PC-3 (cell line): Measurements from ENCODE around the gene CTNNA3. TPM values are rescaled to one million over a fixed set of nuclear protein-coding genes. Genes with fewer than 3 reads are reported as not detected.

ENCODE experiments used
- ATAC-seq: fragments of 200-7000 bp; cut with Tn5 transposase; 2 replicates; pipeline ENCODE4 v1.9.1; 2020; ENCODE audit warnings: mild to moderate bottlenecking, moderate library complexity
- BruUV-seq: library from RNA; stranded (reverse); fragments of 400-500 nt; replicated peaks from 2 replicates; lab custom pipeline; 2021; lab: Mats Ljungman, UMichigan
- CTCF ChIA-PET: fragments of 300-600 bp; sonication (Branson Sonifier 250); formaldehyde crosslinking; loops from one replicate; lab custom pipeline; 2022; ENCODE audit warnings: antibody characterized with exemption; lab: Charles Lee
- POLR2A ChIA-PET: fragments of 300-600 bp; sonication (Branson Sonifier 250); formaldehyde crosslinking; loops from one replicate; lab custom pipeline; 2022; ENCODE audit warnings: antibody characterized with exemption; ENCODE audit not compliant: unreplicated experiment; lab: Charles Lee
- DNase-seq: peaks from one replicate; pipeline ENCODE4 v3.0.0-alpha.2; 2015
- H2AFZ ChIP-seq: fragments of 300-600 bp; sonication (generic); 2 replicates; pipeline ENCODE4 v1.6.0; 2016; ENCODE audit warnings: antibody characterized with exemption, low read length
- H3F3A ChIP-seq: fragments of 300-600 bp; sonication (generic); one replicate; pipeline ENCODE4 v1.6.0; 2017; ENCODE audit warnings: antibody characterized with exemption, low read length, control low read depth, mild to moderate bottlenecking; ENCODE audit not compliant: unreplicated experiment
- H3K27ac ChIP-seq: fragments of 300-600 bp; sonication (generic); 2 replicates; pipeline ENCODE4 v1.5.1; 2016; ENCODE audit warnings: mild to moderate bottlenecking, low read length
- H3K27me3 ChIP-seq: fragments of 300-600 bp; sonication (generic); 2 replicates; pipeline ENCODE4 v1.6.1; 2016; ENCODE audit warnings: low read length, mixed read lengths
- H3K36me3 ChIP-seq: fragments of 300-600 bp; sonication (generic); 2 replicates; pipeline ENCODE4 v1.6.1; 2016; ENCODE audit warnings: low read depth, mixed run types, low read length, mixed read lengths
- H3K4me1 ChIP-seq: fragments of 300-600 bp; sonication (generic); 2 replicates; pipeline ENCODE4 v1.5.1; 2016; ENCODE audit warnings: low read length; ENCODE audit not compliant: insufficient read depth
- H3K4me2 ChIP-seq: fragments of 300-600 bp; sonication (generic); 2 replicates; pipeline ENCODE4 v1.6.0; 2016; ENCODE audit warnings: low read length
- H3K4me3 ChIP-seq: fragments of 300-600 bp; sonication (generic); 2 replicates; pipeline ENCODE4 v1.5.1; 2016; ENCODE audit warnings: mild to moderate bottlenecking, low read length, mixed read lengths
- H3K79me2 ChIP-seq: fragments of 300-600 bp; sonication (generic); 2 replicates; pipeline ENCODE4 v1.6.1; 2017; ENCODE audit warnings: low read length, mixed read lengths
- H3K9ac ChIP-seq: fragments of 300-600 bp; sonication (generic); 2 replicates; pipeline ENCODE4 v1.6.0; 2016; ENCODE audit warnings: mild to moderate bottlenecking, low read length
- H3K9me2 ChIP-seq: fragments of 300-600 bp; sonication (generic); replicated peaks from 2 replicates; pipeline ENCODE4 v1.6.1; 2016; ENCODE audit warnings: mixed run types, low read length, mixed read lengths
- H3K9me3 ChIP-seq: fragments of 300-600 bp; sonication (generic); 2 replicates; pipeline ENCODE4 v1.6.1; 2016; ENCODE audit warnings: low read length, mixed read lengths
- H4K20me1 ChIP-seq: fragments of 300-600 bp; sonication (generic); 2 replicates; pipeline ENCODE4 v1.6.1; 2016; ENCODE audit warnings: low read length, mixed read lengths
- EZH2 ChIP-seq: fragments of 300-600 bp; sonication (generic); IDR thresholded peaks from one replicate; pipeline ENCODE4 v1.6.1; 2017; ENCODE audit warnings: antibody characterized with exemption, mild to moderate bottlenecking, low read length; ENCODE audit not compliant: unreplicated experiment
- EZH2phosphoT487 ChIP-seq: fragments of 300-600 bp; sonication (generic); IDR thresholded peaks from 2 replicates; pipeline ENCODE4 v1.6.1; 2018; ENCODE audit warnings: mild to moderate bottlenecking, antibody characterized with exemption, low read length, borderline replicate concordance
- intact Hi-C: fragments of 100-400 bp; cut with micrococcal nuclease; formaldehyde crosslinking; loops from 2 replicates; pipeline ENCODE4 v1.9.0; 2023
- total RNA-seq: library from RNA; depleted of rRNA; stranded (reverse); fragments of >200 nt; gene quantifications from 2 replicates; pipeline ENCODE4 v1.2.3, GENCODE V29; 2014
- TF ChIP-seq, protein P1 (sequence below): fragments of 300-600 bp; sonication (generic); conservative IDR thresholded peaks from 2 replicates; pipeline ENCODE4 v1.5.1; 2017; ENCODE audit warnings: antibody characterized with exemption, low read depth, mild to moderate bottlenecking, low read length

CTNNA3 gene
- total RNA-seq, 1 experiment from 2014 or later = 1.9 TPM

DNA sequence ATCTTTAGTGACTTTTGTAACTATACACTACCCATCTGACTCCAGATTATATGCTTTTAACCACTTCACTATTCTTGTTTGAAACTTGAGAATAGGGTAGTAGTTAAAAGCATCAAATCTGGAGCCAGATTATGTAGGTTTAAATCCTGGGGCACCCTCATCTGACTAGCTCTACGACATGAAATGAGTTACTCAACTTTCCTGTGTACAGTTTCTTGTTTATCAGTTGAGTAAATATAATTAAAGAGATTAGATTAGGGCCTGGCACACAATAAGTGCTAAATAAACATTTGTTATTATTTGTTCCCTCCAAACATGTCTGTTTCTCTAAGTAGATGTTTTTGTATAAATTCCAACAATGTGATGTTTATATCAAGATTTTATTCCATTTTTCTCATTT lies 1255.4 kb downstream of the CTNNA3 start:
- ChIA-PET CTCF (no interaction called here), POLR2A (no interaction called here)
- intact Hi-C loops = no loop called here
- DNase-seq (no peak), ATAC-seq (no peak)
- no peak overlapping the region for H3K9ac ChIP-seq
- H3K4me2 ChIP-seq = no peak overlapping the region
- no peaks in the 10 kb centered on the region for H3K9me3 ChIP-seq
- BruUV-seq = no TSS peak
- no peaks in the 10 kb centered on the region for H3K4me1 ChIP-seq
- H3K27me3 ChIP-seq = no peaks in the 10 kb centered on the region
- H2AFZ ChIP-seq = 0 out of 2 replicates have a peak overlapping the region, but pooled peaks have one; percentile 0
- no peaks in the 10 kb centered on the region for H3K79me2 ChIP-seq
- no peak overlapping the region for H3K27ac ChIP-seq
- no peak overlapping the region for H3K4me3 ChIP-seq
- H3K36me3 ChIP-seq = no peaks in the 10 kb centered on the region
- no peaks in the 10 kb centered on the region for H4K20me1 ChIP-seq
- TF ChIP-seq, protein P1, sequence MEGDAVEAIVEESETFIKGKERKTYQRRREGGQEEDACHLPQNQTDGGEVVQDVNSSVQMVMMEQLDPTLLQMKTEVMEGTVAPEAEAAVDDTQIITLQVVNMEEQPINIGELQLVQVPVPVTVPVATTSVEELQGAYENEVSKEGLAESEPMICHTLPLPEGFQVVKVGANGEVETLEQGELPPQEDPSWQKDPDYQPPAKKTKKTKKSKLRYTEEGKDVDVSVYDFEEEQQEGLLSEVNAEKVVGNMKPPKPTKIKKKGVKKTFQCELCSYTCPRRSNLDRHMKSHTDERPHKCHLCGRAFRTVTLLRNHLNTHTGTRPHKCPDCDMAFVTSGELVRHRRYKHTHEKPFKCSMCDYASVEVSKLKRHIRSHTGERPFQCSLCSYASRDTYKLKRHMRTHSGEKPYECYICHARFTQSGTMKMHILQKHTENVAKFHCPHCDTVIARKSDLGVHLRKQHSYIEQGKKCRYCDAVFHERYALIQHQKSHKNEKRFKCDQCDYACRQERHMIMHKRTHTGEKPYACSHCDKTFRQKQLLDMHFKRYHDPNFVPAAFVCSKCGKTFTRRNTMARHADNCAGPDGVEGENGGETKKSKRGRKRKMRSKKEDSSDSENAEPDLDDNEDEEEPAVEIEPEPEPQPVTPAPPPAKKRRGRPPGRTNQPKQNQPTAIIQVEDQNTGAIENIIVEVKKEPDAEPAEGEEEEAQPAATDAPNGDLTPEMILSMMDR = no peak
- TF ChIP-seq EZH2 = no peak
- no peaks in the 10 kb centered on the region for H3F3A ChIP-seq
- H3K9me2 ChIP-seq = no peaks in the 10 kb centered on the region

DNA sequence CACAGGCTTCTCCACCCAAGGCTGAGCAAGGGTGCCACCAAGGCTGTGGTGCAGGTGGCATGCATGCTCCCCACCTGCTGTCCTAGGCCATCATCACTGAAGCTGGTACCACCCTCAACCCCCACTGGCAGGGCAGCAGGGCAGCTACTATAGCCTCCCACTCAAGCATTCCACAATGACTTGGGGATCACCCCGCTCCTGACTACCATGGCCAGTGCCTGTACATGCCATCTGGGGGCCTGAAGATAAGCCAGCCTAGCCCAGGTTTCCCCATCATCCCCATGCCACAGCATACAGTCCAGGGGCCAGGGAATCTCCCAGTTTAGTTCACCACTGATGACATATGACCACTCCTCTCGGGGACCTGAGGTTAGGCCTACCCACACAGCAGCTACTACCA lies 1281.1 kb downstream of the CTNNA3 start:
- no TSS peak for BruUV-seq

DNA sequence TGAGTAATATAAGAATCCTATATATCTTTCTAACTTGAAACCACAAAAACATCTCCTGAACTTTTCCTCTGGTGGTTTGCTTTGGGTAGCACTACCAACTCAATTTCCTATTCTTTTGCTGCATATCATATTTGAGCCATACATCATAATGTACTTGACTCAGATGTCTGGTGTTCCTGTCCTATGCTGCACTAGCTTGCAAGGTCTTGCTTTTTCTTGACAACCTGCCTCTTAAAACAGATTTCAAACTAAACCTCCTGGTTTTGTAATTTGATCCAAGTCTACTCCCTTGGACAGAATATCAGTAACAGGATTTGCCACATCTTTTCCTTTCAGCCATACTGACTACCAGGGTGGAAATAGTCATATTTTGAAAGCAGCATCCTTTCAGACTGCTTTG lies 1290.4 kb downstream of the CTNNA3 start:
- ATAC-seq (0 out of 2 replicates have a peak, but pooled peaks have one; percentile 27), DNase-seq (peak; percentile 41)
- ChIA-PET POLR2A (no interaction called here), CTCF (no interaction called here)
- no peak overlapping the region for H3K4me2 ChIP-seq
- no peaks in the 10 kb centered on the region for H3K27me3 ChIP-seq
- no peaks in the 10 kb centered on the region for H3K79me2 ChIP-seq
- TF ChIP-seq EZH2 (no peak), EZH2phosphoT487 (no peak)
- TF ChIP-seq, protein P1 = no peak
- no peaks in the 10 kb centered on the region for H3K4me1 ChIP-seq
- no TSS peak for BruUV-seq
- no peaks in the 10 kb centered on the region; the same call in 1 of the 2 replicates for H3K9me2 ChIP-seq
- H3K4me3 ChIP-seq = no peak overlapping the region
- no peak overlapping the region for H2AFZ ChIP-seq
- H3K27ac ChIP-seq = no peak overlapping the region
- H3F3A ChIP-seq = no peaks in the 10 kb centered on the region
- H3K36me3 ChIP-seq = no peaks in the 10 kb centered on the region
- H3K9me3 ChIP-seq = no peaks in the 10 kb centered on the region
- intact Hi-C loops = no loop called here
- H4K20me1 ChIP-seq = no peaks in the 10 kb centered on the region
- H3K9ac ChIP-seq = no peak overlapping the region

More for the DNA sequence above, 1281.1 kb downstream of the CTNNA3 start:
- no peaks in the 10 kb centered on the region for H3K27me3 ChIP-seq
- no peak overlapping the region for H3K4me2 ChIP-seq
- no peak overlapping the region for H2AFZ ChIP-seq
- CTCF ChIA-PET = no interaction called here
- no peaks in the 10 kb centered on the region for H3K79me2 ChIP-seq
- no peak for TF ChIP-seq EZH2
- TF ChIP-seq, protein P1 = no peak
- no peak for TF ChIP-seq EZH2phosphoT487
- no peaks in the 10 kb centered on the region for H3K9me2 ChIP-seq
- H3K9ac ChIP-seq = no peak overlapping the region
- H4K20me1 ChIP-seq = no peaks in the 10 kb centered on the region
- no peak for ATAC-seq
- no peaks in the 10 kb centered on the region for H3F3A ChIP-seq
- H3K9me3 ChIP-seq = peaks cover 19% of the 10 kb centered on the region
- POLR2A ChIA-PET = no interaction called here
- intact Hi-C loops = no loop called here
- H3K4me1 ChIP-seq = no peaks in the 10 kb centered on the region
- no peaks in the 10 kb centered on the region; the same call in 1 of the 2 replicates for H3K36me3 ChIP-seq
- H3K27ac ChIP-seq = no peak overlapping the region
- no peak for DNase-seq
- no peak overlapping the region for H3K4me3 ChIP-seq
